Type B pancreatic cell (in vitro differentiated cells): ENCODE data around the gene TAOK3. TPM values are rescaled to one million over a fixed set of nuclear protein-coding genes. Genes with fewer than 3 reads are reported as not detected.
A peak's percentile ranks its signal among the peaks of the same experiment; 100 is the strongest.
"Not testable (repeated sequence)": the region's sequence is repeated elsewhere in the genome, so short reads cannot be mapped to it uniquely, and the experiment has no call there.

ENCODE experiments used
- DNase-seq: peaks from one replicate; pipeline ENCODE4 v3.0.0; 2021; ENCODE audit warnings: mixed read lengths; ENCODE audit not compliant: unreplicated experiment; ENCODE audit errors: extremely low spot score
- H3K27ac Mint-ChIP-seq: 2 replicates; pipeline ENCODE4 v1.8.0; 2021; ENCODE audit warnings: mild to moderate bottlenecking, mixed read lengths
- H3K27me3 Mint-ChIP-seq: 2 replicates; pipeline ENCODE4 v1.8.0; 2021; ENCODE audit warnings: mixed read lengths
- H3K36me3 Mint-ChIP-seq: 2 replicates; pipeline ENCODE4 v1.8.0; 2021; ENCODE audit warnings: mixed read lengths
- H3K4me1 Mint-ChIP-seq: one replicate; pipeline ENCODE4 v1.8.0; 2021; ENCODE audit warnings: mixed read lengths; ENCODE audit not compliant: unreplicated experiment
- H3K4me3 Mint-ChIP-seq: 2 replicates; pipeline ENCODE4 v1.8.0; 2021; ENCODE audit warnings: mild to moderate bottlenecking, mixed read lengths
- H3K9me3 Mint-ChIP-seq: 2 replicates; pipeline ENCODE4 v1.8.0; 2021; ENCODE audit warnings: mixed read lengths
- CTCF ChIP-seq: fragments of 200-600 bp; sonication (generic); conservative IDR thresholded peaks from 2 replicates; pipeline ENCODE4 v1.5.0; 2021; ENCODE audit warnings: antibody characterized with exemption, mild to moderate bottlenecking
- total RNA-seq: library from RNA; stranded (reverse); gene quantifications from 2 replicates; pipeline ENCODE4 v1.2.1, GENCODE V29; 2021; ENCODE audit warnings: low replicate concordance

Gene TAOK3
- total RNA-seq, 1 donor from 2014 or later, result 15.8 TPM

- TF ChIP-seq CTCF, result no peak
- Mint-ChIP-seq H3K9me3 (no peaks in the 10 kb centered on the region), H3K4me3 (no peak overlapping the region), H3K4me1 (no peaks in the 10 kb centered on the region), H3K27me3 (no peaks in the 10 kb centered on the region), H3K36me3 (peaks cover 7% of the 10 kb centered on the region), H3K27ac (no peak overlapping the region)
- DNase-seq, result no peak
Observed at GRCh38 chr12:118249547-118249946, 123.2 kb downstream of the TAOK3 start.

DNA sequence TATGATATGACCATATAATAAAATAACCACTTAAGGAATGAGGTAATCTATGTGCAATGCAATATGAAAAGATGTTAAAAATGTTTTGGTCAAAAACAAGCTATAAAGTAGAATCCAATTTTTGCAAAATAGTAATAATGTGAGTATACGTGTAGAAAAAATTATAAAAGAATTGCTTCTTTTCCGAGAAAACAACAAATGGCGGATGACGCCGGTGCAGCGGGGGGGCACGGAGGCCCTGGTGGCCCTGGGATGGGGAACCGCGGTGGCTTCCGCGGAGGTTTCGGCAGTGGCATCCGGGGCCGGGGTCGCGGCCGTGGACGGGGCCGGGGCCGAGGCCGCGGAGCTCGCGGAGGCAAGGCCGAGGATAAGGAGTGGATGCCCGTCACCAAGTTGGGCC is 126.8 kb downstream of the TAOK3 start:
- H3K27ac Mint-ChIP-seq, H3K9me3 Mint-ChIP-seq, H3K4me1 Mint-ChIP-seq, H3K27me3 Mint-ChIP-seq, DNase-seq, H3K4me3 Mint-ChIP-seq, H3K36me3 Mint-ChIP-seq: not testable (repeated sequence)

DNA sequence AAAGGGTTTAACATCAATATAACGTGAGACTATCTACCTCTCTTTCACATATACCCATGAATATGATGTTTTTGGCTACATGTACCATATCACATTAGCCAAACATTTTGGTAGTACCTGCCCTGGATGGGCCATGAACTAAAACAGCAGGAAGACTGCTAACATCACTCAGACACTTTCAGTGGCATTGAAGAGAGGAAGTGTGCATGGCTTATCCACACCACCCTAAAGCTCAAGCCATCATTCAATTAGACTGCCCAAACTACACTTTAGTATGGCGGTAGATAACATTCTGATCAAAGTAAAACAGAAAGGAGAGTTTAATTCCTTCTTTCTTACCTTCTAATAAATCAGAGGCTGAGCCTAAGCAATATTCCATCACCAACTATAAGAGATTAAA is 133.8 kb downstream of the TAOK3 start:
- Mint-ChIP-seq H3K36me3 (peaks cover 6% of the 10 kb centered on the region), H3K27ac (peak overlapping the region; percentile 89), H3K4me1 (no peaks in the 10 kb centered on the region), H3K4me3 (no peak overlapping the region), H3K9me3 (no peaks in the 10 kb centered on the region), H3K27me3 (no peaks in the 10 kb centered on the region)
- DNase-seq, result no peak
- TF ChIP-seq CTCF, result no peak

DNA sequence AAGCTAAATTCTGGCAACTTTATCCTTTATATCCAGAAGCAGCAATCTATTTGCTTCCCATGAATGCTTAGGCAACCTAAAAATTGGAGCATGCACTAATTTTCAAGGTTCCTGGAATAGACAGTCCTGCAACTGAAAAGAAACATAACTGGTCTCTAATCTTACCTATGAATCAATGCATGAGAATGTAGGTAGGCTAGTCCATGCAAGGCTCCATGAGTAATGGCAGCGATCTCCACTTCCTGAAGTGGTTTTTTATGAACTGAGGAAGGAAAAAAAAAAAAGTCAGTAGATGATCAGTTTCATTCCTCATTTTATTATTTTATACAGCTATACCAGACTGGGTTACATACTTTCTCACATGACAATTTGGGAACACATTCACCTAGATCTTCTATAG is 134.8 kb downstream of the TAOK3 start:
- Mint-ChIP-seq H3K36me3 (peaks cover 9% of the 10 kb centered on the region), H3K4me3 (no peak overlapping the region), H3K4me1 (no peaks in the 10 kb centered on the region), H3K27me3 (no peaks in the 10 kb centered on the region), H3K27ac (peak overlapping the region; percentile 89), H3K9me3 (no peaks in the 10 kb centered on the region)
- DNase-seq, result no peak
- no peak for TF ChIP-seq CTCF

- Mint-ChIP-seq H3K36me3 (peaks cover 11% of the 10 kb centered on the region), H3K4me3 (no peak overlapping the region), H3K4me1 (no peaks in the 10 kb centered on the region), H3K27me3 (no peaks in the 10 kb centered on the region), H3K27ac (no peak overlapping the region), H3K9me3 (no peaks in the 10 kb centered on the region)
- TF ChIP-seq CTCF, result no peak
- DNase-seq, result no peak
Observed at GRCh38 chr12:118237052-118237665, 135.5 kb downstream of the TAOK3 start.

DNA sequence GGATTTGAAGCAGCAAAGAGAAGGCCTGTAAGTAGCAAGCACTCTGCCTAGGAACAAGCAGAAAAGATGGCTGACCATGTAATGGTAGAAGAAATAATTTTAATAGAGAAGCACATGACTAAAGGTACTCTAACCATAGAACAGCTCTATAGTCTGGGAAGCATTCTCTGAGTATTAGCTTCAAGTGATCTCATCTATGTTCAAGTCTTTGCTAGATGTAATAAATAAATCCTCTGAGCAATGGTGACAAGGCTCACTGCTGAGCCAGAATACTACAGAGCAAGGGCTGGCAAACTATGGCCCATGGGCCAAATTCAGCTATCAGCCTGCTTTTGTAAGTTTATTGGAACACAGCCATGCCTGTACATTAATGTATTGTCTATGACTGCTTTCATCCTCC is 152.0 kb downstream of the TAOK3 start:
- Mint-ChIP-seq H3K4me1 (peaks cover 4% of the 10 kb centered on the region), H3K27ac (no peak overlapping the region), H3K27me3 (no peaks in the 10 kb centered on the region), H3K9me3 (no peaks in the 10 kb centered on the region), H3K4me3 (no peak overlapping the region), H3K36me3 (no peaks in the 10 kb centered on the region)
- TF ChIP-seq CTCF, result no peak
- no peak for DNase-seq
